IMR-90 (cell line): Measurements from ENCODE around the gene PANK4. TPM values are rescaled to one million over a fixed set of nuclear protein-coding genes. Genes with fewer than 3 reads are reported as not detected.

ENCODE experiments used
- ATAC-seq: fragments of 200-7000 bp; cut with Tn5 transposase; 2 replicates; pipeline ENCODE4 v1.9.1; 2020; ENCODE audit warnings: low read depth, mild to moderate bottlenecking, moderate library complexity
- BruUV-seq: library from RNA; stranded (reverse); fragments of 400-500 nt; replicated peaks from 2 replicates; lab custom pipeline; 2021; lab: Mats Ljungman, UMichigan
- CTCF ChIA-PET: fragments of 300-600 bp; formaldehyde crosslinking; extraction: SDS; loops from one replicate; lab custom pipeline; 2021; ENCODE audit warnings: antibody characterized with exemption; lab: Yijun Ruan, JAX
- POLR2A ChIA-PET: fragments of 300-600 bp; sonication (Branson Sonifier 250); formaldehyde crosslinking; loops from one replicate; lab custom pipeline; 2022; ENCODE audit warnings: antibody characterized with exemption; ENCODE audit not compliant: unreplicated experiment; lab: Charles Lee
- DNase-seq: peaks from one replicate; pipeline ENCODE4 v3.0.0; 2013
- H2AFZ ChIP-seq: replicated peaks from 2 replicates; pipeline ENCODE3; 2013; ENCODE audit warnings: low read length, mild to moderate bottlenecking; ENCODE audit not compliant: poor library complexity
- H2AK5ac ChIP-seq: 2 replicates; pipeline ENCODE4 v1.6.1; 2013; ENCODE audit warnings: low read depth, low read length, inconsistent platforms
- H2AK9ac ChIP-seq: replicated peaks from 2 replicates; pipeline ENCODE3; 2013; ENCODE audit warnings: mild to moderate bottlenecking, low read depth, low read length, moderate library complexity; ENCODE audit not compliant: poor library complexity
- H2BK120ac ChIP-seq: 2 replicates; pipeline ENCODE4 v1.6.1; 2013; ENCODE audit warnings: low read depth, low read length, inconsistent platforms
- H2BK15ac ChIP-seq: 3 replicates; pipeline ENCODE4 v1.6.1; 2013; ENCODE audit warnings: low read depth, low read length, inconsistent platforms
- H2BK20ac ChIP-seq: 2 replicates; pipeline ENCODE4 v1.6.1; 2013; ENCODE audit warnings: low read depth, mild to moderate bottlenecking, inconsistent platforms, low read length, moderate library complexity
- H2BK5ac ChIP-seq: 2 replicates; pipeline ENCODE4 v1.6.1; 2013; ENCODE audit warnings: mild to moderate bottlenecking, low read depth, low read length, inconsistent platforms; ENCODE audit not compliant: poor library complexity, severe bottlenecking
- H3K14ac ChIP-seq: replicated peaks from 2 replicates; pipeline ENCODE4 v1.6.1; 2013; ENCODE audit warnings: low read depth, low read length, inconsistent platforms
- H3K18ac ChIP-seq: 2 replicates; pipeline ENCODE4 v1.6.1; 2013; ENCODE audit warnings: low read depth, low read length, control low read depth
- H3K23ac ChIP-seq: 2 replicates; pipeline ENCODE4 v1.6.1; 2013; ENCODE audit warnings: low read depth, low read length, inconsistent platforms
- H3K27ac ChIP-seq: 2 replicates; pipeline ENCODE4 v1.5.1; 2013; ENCODE audit warnings: mild to moderate bottlenecking, control low read depth, low read length; ENCODE audit not compliant: insufficient read depth
- H3K27me3 ChIP-seq: 2 replicates; pipeline ENCODE4 v1.6.1; 2013; ENCODE audit warnings: low read length; ENCODE audit not compliant: control insufficient read depth, insufficient read depth
- H3K36me3 ChIP-seq: 2 replicates; pipeline ENCODE4 v1.6.1; 2013; ENCODE audit warnings: low read length, mixed read lengths; ENCODE audit not compliant: control insufficient read depth, insufficient read depth
- H3K4ac ChIP-seq: 2 replicates; pipeline ENCODE4 v1.6.1; 2013; ENCODE audit warnings: low read depth, low read length, inconsistent platforms
- H3K4me1 ChIP-seq: 2 replicates; pipeline ENCODE4 v1.6.1; 2013; ENCODE audit warnings: low read length, mixed read lengths; ENCODE audit not compliant: control insufficient read depth, insufficient read depth
- H3K4me2 ChIP-seq: 2 replicates; pipeline ENCODE4 v1.6.1; 2013; ENCODE audit warnings: low read depth, mild to moderate bottlenecking, control low read depth, low read length, moderate library complexity
- H3K4me3 ChIP-seq: 2 replicates; pipeline ENCODE4 v1.5.1; 2013; ENCODE audit warnings: low read depth, mild to moderate bottlenecking, control low read depth, low read length, moderate library complexity; ENCODE audit not compliant: insufficient read depth
- H3K56ac ChIP-seq: 2 replicates; pipeline ENCODE4 v1.6.1; 2013; ENCODE audit warnings: low read length, inconsistent platforms; ENCODE audit not compliant: insufficient read depth; ENCODE audit errors: extremely low read depth
- H3K79me1 ChIP-seq, 2 experiments: 2 replicates each; pipeline ENCODE4 v1.6.1; 2013; ENCODE audit warnings: low read length in 2 of 2, inconsistent platforms in 1 of 2, low read depth in 1 of 2
- H3K9ac ChIP-seq: 2 replicates; pipeline ENCODE4 v1.6.1; 2013; ENCODE audit warnings: low read depth, low read length, control low read depth
- H3K9me1 ChIP-seq: 2 replicates; pipeline ENCODE4 v1.6.1; 2013; ENCODE audit warnings: low read length, inconsistent platforms; ENCODE audit not compliant: insufficient read depth
- H3K9me3 ChIP-seq: 2 replicates; pipeline ENCODE4 v1.6.1; 2013; ENCODE audit warnings: low read length; ENCODE audit not compliant: control insufficient read depth, insufficient read depth
- H4K20me1 ChIP-seq: 2 replicates; pipeline ENCODE4 v1.6.1; 2013; ENCODE audit warnings: low read length, inconsistent platforms; ENCODE audit not compliant: insufficient read depth
- H4K5ac ChIP-seq: 2 replicates; pipeline ENCODE4 v1.6.1; 2013; ENCODE audit warnings: mild to moderate bottlenecking, low read depth, low read length, control low read depth
- H4K8ac ChIP-seq, 2 experiments: 2 replicates each; pipeline ENCODE4 v1.6.1; 2013; ENCODE audit warnings: low read depth in 2 of 2, low read length in 2 of 2, control low read depth in 1 of 2, inconsistent platforms in 1 of 2
- H4K91ac ChIP-seq: 2 replicates; pipeline ENCODE4 v1.6.1; 2013; ENCODE audit warnings: low read depth, low read length, inconsistent platforms; ENCODE audit not compliant: insufficient read depth
- MAFK ChIP-seq: IDR thresholded peaks from 2 replicates; pipeline ENCODE4 v1.6.1; 2012; ENCODE audit warnings: low read depth, low read length, improper control_type of control experiment
- MAZ ChIP-seq: IDR thresholded peaks from 2 replicates; pipeline ENCODE4 v1.6.1; 2012; ENCODE audit warnings: low read depth, mild to moderate bottlenecking, low read length, improper control_type of control experiment, moderate library complexity, borderline replicate concordance
- WGBS, 2 experiments: methylation state at CpG; one replicate each; pipeline versions ENCODE4 v1.1.5 to v1.1.7; 2013; ENCODE audit warnings: missing lambda C conversion rate in 2 of 2; ENCODE audit not compliant: insufficient read length in 1 of 2; ENCODE audit errors: extremely low coverage in 2 of 2; 5-methylcytosine and 5-hydroxymethylcytosine counted together
- dilution Hi-C: fragments of 300-500 bp; cut with HindIII; formaldehyde crosslinking; loops from one replicate; pipeline ENCODE4 v1.14.3; 2018; ENCODE audit warnings: low sequenced_read_pairs; ENCODE audit not compliant: unreplicated experiment
- in situ Hi-C: fragments of 300-500 bp; cut with MboI; formaldehyde crosslinking; loops from 3 replicates; pipeline ENCODE4 v1.14.3; 2019; ENCODE audit warnings: low sequenced_read_pairs, inconsistent platforms, mixed read lengths
- intact Hi-C: fragments of 100-400 bp; cut with micrococcal nuclease; formaldehyde crosslinking; loops from 2 replicates; pipeline ENCODE4 v1.10.0; 2022
- polyA plus RNA-seq, 3 experiments: library from polyadenylated mRNA; depleted of rRNA; stranded (reverse); fragments of >200 nt; gene quantifications; 2 replicates each; pipeline ENCODE4 v1.2.3, GENCODE V29; 2012; ENCODE audit warnings: low replicate concordance in 1 of 3
- total RNA-seq: library from RNA; depleted of rRNA; stranded (reverse); fragments of >200 nt; gene quantifications from 2 replicates; pipeline ENCODE4 v1.2.3, GENCODE V29; 2012
- TF ChIP-seq, protein P1 (sequence below): fragments of 150-350 bp; IDR thresholded peaks from 2 replicates; pipeline ENCODE4 v1.6.1; 2017; ENCODE audit warnings: mild to moderate bottlenecking, antibody characterized with exemption, low read length, low read depth

The PANK4 gene
- total and polyA plus RNA-seq, 2 of the 4 experiments (the other 2 are of a cell fraction): 14.0 to 18.5 TPM

DNA sequence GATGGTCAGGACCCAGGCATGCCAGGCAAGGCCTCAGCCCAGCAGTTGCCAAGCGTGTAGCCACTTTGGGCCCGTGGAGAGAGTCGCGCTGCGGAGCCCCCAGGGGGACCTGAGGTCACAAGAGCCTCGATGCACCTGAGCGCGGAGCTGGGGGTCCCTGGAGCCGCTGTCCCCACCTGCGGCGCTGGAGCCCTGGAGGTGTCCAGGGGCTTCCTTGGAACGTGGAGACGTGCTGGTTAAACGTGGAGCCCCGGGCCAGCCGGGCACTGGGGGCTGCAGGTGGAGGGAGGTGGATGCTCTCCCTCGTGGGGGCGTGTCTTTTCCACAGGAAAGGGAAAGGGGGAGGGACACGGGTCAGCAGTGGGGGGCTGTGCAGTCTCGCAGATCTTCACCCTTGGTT lies 47.2 kb downstream of the PANK4 start:
- Histone ChIP-seq H2BK120ac (no peak overlapping the region), H3K36me3 (no peaks in the 10 kb centered on the region), H2AFZ (no peak overlapping the region), H4K20me1 (no peaks in the 10 kb centered on the region), H4K5ac (no peak overlapping the region), H3K9me1 (no peaks in the 10 kb centered on the region), H2AK9ac (no peak overlapping the region), H2AK5ac (no peak overlapping the region), H3K9me3 (no peaks in the 10 kb centered on the region), H3K4me1 (no peaks in the 10 kb centered on the region), H4K91ac (no peak overlapping the region), H2BK15ac (no peak overlapping the region), H2BK20ac (no peak overlapping the region), H2BK5ac (no peak overlapping the region), H3K4me2 (no peak overlapping the region), H3K27ac (no peak overlapping the region), H3K9ac (no peak overlapping the region), H3K79me1 (no peaks in the 10 kb centered on the region), H4K8ac (no peak overlapping the region), H3K4me3 (no peak overlapping the region), H3K27me3 (peaks cover 14% of the 10 kb centered on the region), H3K18ac (no peak overlapping the region), H3K56ac (no peak overlapping the region), H3K4ac (no peak overlapping the region), H3K23ac (no peak overlapping the region), H3K14ac (no peak overlapping the region)
- ChIA-PET CTCF (no interaction called here), POLR2A (interaction anchor here (0.6 kb wide), 1 partner anchor 9 kb away, joined by 3 read pairs; no protein-coding TSS in a partner anchor)
- dilution Hi-C loops: no loop called here
- ATAC-seq: no peak
- TF ChIP-seq MAFK (no peak), MAZ (no peak)
- TF ChIP-seq, protein P1, sequence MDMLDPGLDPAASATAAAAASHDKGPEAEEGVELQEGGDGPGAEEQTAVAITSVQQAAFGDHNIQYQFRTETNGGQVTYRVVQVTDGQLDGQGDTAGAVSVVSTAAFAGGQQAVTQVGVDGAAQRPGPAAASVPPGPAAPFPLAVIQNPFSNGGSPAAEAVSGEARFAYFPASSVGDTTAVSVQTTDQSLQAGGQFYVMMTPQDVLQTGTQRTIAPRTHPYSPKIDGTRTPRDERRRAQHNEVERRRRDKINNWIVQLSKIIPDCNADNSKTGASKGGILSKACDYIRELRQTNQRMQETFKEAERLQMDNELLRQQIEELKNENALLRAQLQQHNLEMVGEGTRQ: no peak
- intact Hi-C loops: no loop called here
- no peak for DNase-seq
- no CpG with 5 or more reads among the region's 20 CpGs for WGBS, 2 experiments
- in situ Hi-C loops: no loop called here
- BruUV-seq: no TSS peak
